Right atrium auricular region (tissue), 2 donors: Measurements from ENCODE around the gene TMPRSS11B. TPM values are rescaled to one million over a fixed set of nuclear protein-coding genes. Genes with fewer than 3 reads are reported as not detected.

Experiments used
- DNase-seq: peaks from one replicate; pipeline ENCODE4 v3.0.0-alpha.2; 2019; ENCODE audit warnings: low spot score
- H3K27ac ChIP-seq, 2 donors: fragments of 200-600 bp; sonication (generic); 1 replicate in 1 of 2; 2 replicates in 1 of 2; pipeline ENCODE4 v1.5.1; 2016 to 2019
- H3K27me3 ChIP-seq, 2 donors: fragments of 200-600 bp; sonication (generic); one replicate each; pipeline versions ENCODE4 v1.5.1 to v1.6.0; 2017 to 2019
- H3K36me3 ChIP-seq: fragments of 200-600 bp; sonication (generic); one replicate; pipeline ENCODE4 v1.5.1; 2016
- H3K4me1 ChIP-seq, 2 donors: fragments of 200-600 bp; sonication (generic); one replicate each; pipeline versions ENCODE4 v1.5.1 to v1.6.0; 2017 to 2019
- H3K4me3 ChIP-seq, 2 donors: fragments of 200-600 bp; sonication (generic); 1 replicate in 1 of 2; 2 replicates in 1 of 2; pipeline ENCODE4 v1.5.1; 2017 to 2019; ENCODE audit warnings: mild to moderate bottlenecking in 1 of 2, moderate library complexity in 1 of 2
- H3K9me3 ChIP-seq, 2 donors: fragments of 200-600 bp; sonication (generic); one replicate each; pipeline ENCODE4 v1.5.1; 2019
- CTCF ChIP-seq, 2 donors: fragments of 200-600 bp; sonication (generic); IDR thresholded peaks; one replicate each; pipeline ENCODE4 v1.5.1; 2019; ENCODE audit warnings: antibody characterized with exemption in 2 of 2
- total RNA-seq, 2 donors: library from RNA; depleted of rRNA; stranded (reverse); fragments of >200 nt; gene quantifications; one replicate each; pipeline ENCODE4 v1.1.0, GENCODE V29; 2016

The TMPRSS11B gene
- total RNA-seq, 2 donors from 2014 or later, result not detected

GRCh38 chr4:68271851-68272357, 26.4 kb upstream of the TMPRSS11B start:
- H3K27ac ChIP-seq, result no peak overlapping the region
- DNase-seq, result no peak
- H3K4me1 ChIP-seq, result no peaks in the 10 kb centered on the region
- H3K4me3 ChIP-seq, result no peak overlapping the region
- TF ChIP-seq CTCF (IDR thresholded peaks at IDR 0.05), result peak; percentile 62 to 82
- no peaks in the 10 kb centered on the region for H3K36me3 ChIP-seq
- no peaks in the 10 kb centered on the region for H3K27me3 ChIP-seq
- H3K9me3 ChIP-seq, result no peaks in the 10 kb centered on the region

GRCh38 chr4:68267433-68267944, 22.0 kb upstream of the TMPRSS11B start:
- no peaks in the 10 kb centered on the region for H3K36me3 ChIP-seq
- H3K27ac ChIP-seq, result no peak overlapping the region
- DNase-seq, result no peak
- no peak for TF ChIP-seq CTCF (IDR thresholded peaks at IDR 0.05)
- no peaks in the 10 kb centered on the region for H3K27me3 ChIP-seq
- no peak overlapping the region for H3K4me3 ChIP-seq
- H3K9me3 ChIP-seq, result no peaks in the 10 kb centered on the region
- H3K4me1 ChIP-seq, result no peaks in the 10 kb centered on the region

- no peak for DNase-seq
- Histone ChIP-seq H3K27ac (no peak overlapping the region), H3K4me3 (no peak overlapping the region), H3K27me3 (no peaks in the 10 kb centered on the region), H3K9me3 (no peaks in the 10 kb centered on the region), H3K36me3 (no peaks in the 10 kb centered on the region), H3K4me1 (no peaks in the 10 kb centered on the region)
- TF ChIP-seq CTCF (IDR thresholded peaks at IDR 0.05), result no peak
Measured at GRCh38 chr4:68264875-68265565, 19.5 kb upstream of the TMPRSS11B start.

- Histone ChIP-seq H3K4me3 (no peak overlapping the region), H3K27me3 (no peaks in the 10 kb centered on the region), H3K27ac (no peak overlapping the region), H3K4me1 (no peaks in the 10 kb centered on the region), H3K36me3 (no peaks in the 10 kb centered on the region), H3K9me3 (no peaks in the 10 kb centered on the region)
- no peak for TF ChIP-seq CTCF (IDR thresholded peaks at IDR 0.05)
- DNase-seq, result no peak
Measured at GRCh38 chr4:68259191-68259590, 13.7 kb upstream of the TMPRSS11B start.

GRCh38 chr4:68257719-68258118, 12.2 kb upstream of the TMPRSS11B start:
- no peak for TF ChIP-seq CTCF (IDR thresholded peaks at IDR 0.05)
- H3K9me3 ChIP-seq, result no peaks in the 10 kb centered on the region

More at GRCh38 chr4:68257719-68258118, 12.2 kb upstream of the TMPRSS11B start:
- DNase-seq, result no peak
- Histone ChIP-seq H3K4me3 (no peak overlapping the region), H3K4me1 (no peaks in the 10 kb centered on the region), H3K27ac (no peak overlapping the region), H3K36me3 (no peaks in the 10 kb centered on the region), H3K27me3 (no peaks in the 10 kb centered on the region)
